B cell (primary cell): ENCODE results near the gene TTL.

Experiments
- CTCF ChIP-seq: fragments of 200-600 bp; IDR thresholded peaks from one replicate; pipeline ENCODE4 v1.8.0; 2022; ENCODE audit warnings: antibody characterized with exemption, mild to moderate bottlenecking
- EZH2 ChIP-seq: IDR thresholded peaks from 2 replicates; pipeline ENCODE4 v1.6.1; 2012; ENCODE audit warnings: borderline replicate concordance, low read depth, mild to moderate bottlenecking, moderate library complexity, low read length; ENCODE audit not compliant: insufficient read depth, poor library complexity, severe bottlenecking

DNA sequence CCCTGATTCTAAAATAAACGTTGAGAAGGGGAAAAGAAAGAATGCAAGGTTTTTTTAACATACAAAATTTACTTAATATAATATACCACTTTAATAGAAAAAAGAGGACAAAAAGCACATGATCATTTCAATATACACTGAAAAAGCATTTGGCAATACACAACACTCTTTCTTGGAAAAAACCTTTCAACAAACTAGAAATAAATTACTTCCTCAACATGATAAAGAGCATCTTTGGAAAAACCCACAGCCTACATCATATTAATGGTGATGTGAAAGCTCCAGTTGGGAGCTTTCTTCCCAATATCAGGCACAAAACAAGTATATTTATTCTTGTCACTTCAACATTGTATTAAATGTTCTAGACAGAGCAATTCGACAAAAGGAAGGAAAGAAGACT, 57.4 kb downstream of the TTL start:
- TF ChIP-seq EZH2 (no peak), CTCF (no peak)
